ENCODE measurements around the gene CBL. TPM values are rescaled to one million over a fixed set of nuclear protein-coding genes. Genes with fewer than 3 reads are reported as not detected.

CBL gene
- total RNA-seq, 4 donors from 2014 or later, result 18.1 to 27.4 (median 22.2) TPM

DNA sequence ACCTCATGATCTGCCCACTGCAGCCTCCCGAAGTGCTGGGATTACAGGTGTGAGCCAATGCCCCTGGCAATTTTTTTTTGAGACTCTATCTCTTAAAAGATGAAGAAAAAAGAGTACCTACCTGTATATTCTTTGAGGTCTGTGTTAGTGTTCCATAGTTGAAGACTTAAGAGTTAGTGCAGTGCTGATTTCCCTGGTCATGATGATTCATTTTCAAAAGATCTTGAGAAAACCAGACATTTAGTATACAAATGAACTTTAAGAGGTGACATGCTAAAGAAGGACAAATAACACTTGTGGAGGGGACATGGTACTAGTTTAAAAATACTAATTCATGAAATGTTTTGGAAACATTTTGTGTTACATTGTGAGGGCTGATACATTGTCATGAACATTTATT, 17.7 kb downstream of the CBL start:
- no peak for TF ChIP-seq CTCF (IDR thresholded peaks at IDR 0.05; ENCODE audit: low read depth)

- TF ChIP-seq CTCF (IDR thresholded peaks at IDR 0.05; ENCODE audit: low read depth), result no peak
Observed at GRCh38 chr11:119229288-119229672, 23.1 kb downstream of the CBL start.

DNA sequence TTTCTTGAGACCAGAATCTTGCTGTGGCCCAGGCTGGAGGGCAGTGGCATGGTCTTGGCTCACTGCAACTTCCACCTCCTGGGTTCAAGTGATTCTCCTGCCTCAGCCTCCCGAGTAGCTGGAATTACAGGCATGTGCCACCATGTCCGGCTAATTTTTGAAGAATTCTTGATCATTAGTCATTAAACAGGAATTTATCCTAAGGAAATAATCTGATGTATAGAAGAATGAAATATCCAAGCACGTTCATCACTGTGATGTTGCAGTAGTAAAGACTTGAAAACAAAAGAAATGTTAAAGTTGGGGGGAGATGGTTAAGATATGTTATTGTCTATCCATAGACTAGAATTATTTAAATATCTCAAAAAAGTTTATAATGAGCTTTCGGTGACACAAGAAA, 23.6 kb downstream of the CBL start:
- no peak for TF ChIP-seq CTCF (IDR thresholded peaks at IDR 0.05; ENCODE audit: low read depth)

DNA sequence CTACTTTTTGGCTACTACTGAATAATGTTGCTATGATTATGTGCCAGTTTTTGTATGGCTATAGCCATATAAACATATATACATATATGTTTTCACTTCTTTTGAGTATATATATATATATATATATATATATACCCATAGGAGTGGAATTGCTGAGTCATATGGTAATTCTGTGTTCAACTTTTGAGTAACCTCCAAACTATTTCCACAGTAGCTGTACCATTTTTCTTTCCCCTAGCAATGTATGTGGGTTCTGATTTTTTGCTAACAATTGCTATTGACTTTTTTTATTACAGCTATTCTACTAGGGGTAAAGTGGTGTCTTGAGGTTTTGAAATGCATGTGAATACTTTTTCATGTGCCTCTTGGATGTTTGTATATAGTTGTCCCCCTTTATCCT, 30.4 kb downstream of the CBL start:
- TF ChIP-seq CTCF (IDR thresholded peaks at IDR 0.05; ENCODE audit: low read depth), result no peak

DNA sequence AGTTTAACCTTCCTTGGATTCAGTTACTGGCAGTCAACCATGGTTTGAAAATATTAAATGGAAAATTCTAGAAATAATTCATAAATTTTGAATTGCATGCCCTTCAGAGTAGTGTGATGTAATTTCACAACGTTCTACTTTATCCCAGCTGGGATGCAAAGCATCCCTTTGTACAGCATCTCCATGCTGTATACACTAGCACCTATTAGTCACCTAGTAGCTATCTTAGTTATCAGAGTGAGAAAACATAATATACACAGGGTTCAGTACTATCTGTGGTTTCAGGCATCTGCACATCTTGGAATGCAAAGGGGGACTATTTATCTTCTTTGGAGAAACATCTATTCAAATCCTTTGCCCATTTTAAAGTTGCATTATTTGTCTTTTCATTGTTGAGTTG, 30.8 kb downstream of the CBL start:
- TF ChIP-seq CTCF (IDR thresholded peaks at IDR 0.05; ENCODE audit: low read depth), result no peak

- no peak for TF ChIP-seq CTCF (IDR thresholded peaks at IDR 0.05; ENCODE audit: low read depth)
Observed at GRCh38 chr11:119237515-119237914, 31.4 kb downstream of the CBL start.

GRCh38 chr11:119248750-119249670, 42.9 kb downstream of the CBL start:
- no peak for TF ChIP-seq CTCF (IDR thresholded peaks at IDR 0.05; ENCODE audit: low read depth)
